Duodenal mucosa (tissue), 2 donors: ENCODE data around the gene CDK4.
A peak's percentile ranks its signal among the peaks of the same experiment; 100 is the strongest.

ENCODE experiments used
- H3K27ac ChIP-seq: one replicate; pipeline ENCODE4 v1.7.0; 2013; ENCODE audit warnings: low read depth, low read length
- H3K27me3 ChIP-seq, 2 donors: one replicate each; pipeline ENCODE4 v1.7.0; 2013; ENCODE audit warnings: low read length in 2 of 2, control low read depth in 1 of 2; ENCODE audit not compliant: insufficient read depth in 2 of 2, control insufficient read depth in 1 of 2
- H3K36me3 ChIP-seq, 2 donors: one replicate each; pipeline ENCODE4 v1.7.0; 2013; ENCODE audit warnings: low read length in 2 of 2, control low read depth in 1 of 2; ENCODE audit not compliant: insufficient read depth in 2 of 2, control insufficient read depth in 1 of 2
- H3K4me1 ChIP-seq, 2 donors: one replicate each; pipeline ENCODE4 v1.7.0; 2013; ENCODE audit warnings: low read length in 2 of 2, control low read depth in 1 of 2; ENCODE audit not compliant: insufficient read depth in 2 of 2, control insufficient read depth in 1 of 2
- H3K4me3 ChIP-seq, 2 donors: one replicate each; pipeline ENCODE4 v1.7.0; 2013; ENCODE audit warnings: low read length in 2 of 2, low read depth in 1 of 2
- H3K9ac ChIP-seq, 2 donors: one replicate each; pipeline ENCODE4 v1.7.0; 2013; ENCODE audit warnings: low read length in 2 of 2, low read depth in 1 of 2
- H3K9me3 ChIP-seq, 2 donors: one replicate each; pipeline ENCODE4 v1.7.0; 2013; ENCODE audit warnings: low read length in 2 of 2, control low read depth in 1 of 2; ENCODE audit not compliant: control insufficient read depth in 1 of 2

Gene CDK4

GRCh38 chr12:57772429-57773322, 20.6 kb upstream of the CDK4 start, which contains the start of gene EEF1AKMT3:
EEF1AKMT3 (plus strand) TSS chr12:57772614; CDS start chr12:57772725, 111 bp downstream.
- Histone ChIP-seq H3K27me3 (no peaks in the 10 kb centered on the region), H3K9me3 (no peaks in the 10 kb centered on the region), H3K9ac (peak within 1 kb of the TSS; percentile 84 to 98), H3K4me3 (peak within 1 kb of the TSS; percentile 94 to 97), H3K27ac (peak within 1 kb of the TSS; percentile 96), H3K4me1 (peaks cover 12 to 17% of the 10 kb centered on the region in 2 donors), H3K36me3 (peaks cover 5 to 19% of the 10 kb centered on the region in 2 donors)

DNA sequence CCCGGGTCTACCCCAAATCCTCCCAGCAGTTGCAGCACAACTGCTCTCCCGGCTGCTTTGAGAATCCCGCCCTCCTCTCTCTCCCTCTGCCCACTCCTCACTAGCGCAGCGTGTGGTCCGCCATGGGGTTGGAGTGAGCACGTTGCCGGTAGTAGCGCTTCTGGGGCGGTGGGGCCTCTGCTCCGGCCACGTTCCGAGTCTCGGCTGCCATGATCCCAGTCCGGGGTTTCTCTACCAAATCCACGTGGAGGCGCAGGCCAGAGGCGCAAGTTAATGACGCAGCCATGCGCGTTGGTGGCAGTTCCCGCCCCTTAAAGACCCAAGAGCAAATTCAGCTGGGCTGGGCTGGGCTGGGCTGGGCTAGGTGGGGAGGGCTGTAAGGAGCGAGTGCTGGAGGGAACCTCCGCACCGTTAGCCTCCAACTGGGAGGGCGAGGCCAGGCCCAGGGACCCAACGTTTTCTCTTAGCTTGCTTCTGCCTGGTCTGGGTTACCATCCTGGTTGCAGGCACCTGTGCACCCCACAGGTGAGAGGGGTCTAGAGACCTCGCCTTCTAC, 19.8 kb upstream of the CDK4 start, which contains the start of gene METTL1:
METTL1 (minus strand) TSS at position 233 of the 556 bp plus-strand sequence; CDS start at position 211, 22 bp downstream.
- Histone ChIP-seq H3K27ac (peak within 1 kb of the TSS; percentile 96), H3K9me3 (no peaks in the 10 kb centered on the region), H3K4me3 (peak within 1 kb of the TSS; percentile 94 to 97), H3K36me3 (peaks cover 5 to 19% of the 10 kb centered on the region in 2 donors), H3K9ac (peak within 1 kb of the TSS; percentile 84 to 98), H3K27me3 (peaks cover 4 to 5% of the 10 kb centered on the region in 2 donors), H3K4me1 (peaks cover 14 to 19% of the 10 kb centered on the region in 2 donors)

- H3K4me3 ChIP-seq = peak overlapping the region; percentile 94 to 97
- peaks cover 5 to 19% of the 10 kb centered on the region in 2 donors for H3K36me3 ChIP-seq
- H3K9me3 ChIP-seq = no peaks in the 10 kb centered on the region
- peak overlapping the region; percentile 84 to 85 for H3K9ac ChIP-seq
- peaks cover 8 to 10% of the 10 kb centered on the region in 2 donors for H3K27me3 ChIP-seq
- peaks cover 20 to 25% of the 10 kb centered on the region in 2 donors for H3K4me1 ChIP-seq
- peak overlapping the region; percentile 96 for H3K27ac ChIP-seq
Measured at GRCh38 chr12:57771236-57771872, 19.2 kb upstream of the CDK4 start.

- H3K4me1 ChIP-seq = peaks cover 26 to 31% of the 10 kb centered on the region in 2 donors
- no peak overlapping the region for H3K9ac ChIP-seq
- H3K27me3 ChIP-seq = peaks cover 14 to 15% of the 10 kb centered on the region in 2 donors
- H3K36me3 ChIP-seq = peaks cover 5 to 19% of the 10 kb centered on the region in 2 donors
- H3K9me3 ChIP-seq = no peaks in the 10 kb centered on the region
- peak overlapping the region in 1 of 2 donors; percentile 97 for H3K4me3 ChIP-seq
- H3K27ac ChIP-seq = no peak overlapping the region
Measured at GRCh38 chr12:57770734-57771133, 18.6 kb upstream of the CDK4 start.

DNA sequence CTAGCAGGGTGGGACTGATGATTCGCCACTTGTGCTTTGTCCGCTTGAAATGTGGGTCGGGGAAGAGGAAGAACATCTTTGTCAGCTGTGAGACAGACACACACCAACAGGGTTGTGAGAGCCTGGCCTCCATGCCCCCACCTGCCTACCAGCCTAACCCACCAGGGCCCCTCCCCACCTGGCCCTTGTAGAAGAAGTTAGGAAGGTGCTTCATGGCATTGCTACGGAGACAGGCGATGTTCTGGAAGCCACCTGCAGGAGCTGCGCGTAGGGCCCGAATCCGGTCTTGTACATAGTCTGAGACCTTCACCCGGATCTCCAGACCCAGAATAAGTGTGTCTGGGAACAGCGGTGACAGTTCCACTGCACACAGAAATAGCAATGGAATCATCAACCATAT, 17.5 kb upstream of the CDK4 start:
- H3K27me3 ChIP-seq = peaks cover 24 to 25% of the 10 kb centered on the region in 2 donors
- H3K27ac ChIP-seq = no peak overlapping the region
- peaks cover 30 to 42% of the 10 kb centered on the region in 2 donors for H3K4me1 ChIP-seq
- H3K9me3 ChIP-seq = no peaks in the 10 kb centered on the region
- no peak overlapping the region for H3K4me3 ChIP-seq
- H3K9ac ChIP-seq = no peak overlapping the region
- peaks cover 5 to 19% of the 10 kb centered on the region in 2 donors for H3K36me3 ChIP-seq

DNA sequence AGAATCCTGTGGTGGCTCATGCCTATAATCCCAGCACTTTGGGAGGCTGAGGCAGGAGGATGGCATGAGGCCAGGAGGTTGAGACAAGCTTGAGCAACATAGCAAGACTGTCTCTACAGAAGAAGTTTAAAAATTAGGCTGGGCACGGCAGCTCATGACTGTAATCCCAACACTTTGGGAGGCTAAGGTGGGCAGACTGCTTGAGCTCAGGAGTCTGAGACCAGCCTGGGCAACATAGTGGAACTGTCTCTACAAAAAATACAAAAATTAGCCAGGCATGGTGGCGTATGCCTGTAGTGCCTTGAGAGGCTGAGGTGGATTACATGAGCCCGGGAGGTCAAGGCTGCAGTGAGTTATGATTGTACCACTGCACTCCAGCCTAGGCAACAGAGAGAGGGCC, 15.8 kb upstream of the CDK4 start:
- no peak overlapping the region for H3K4me3 ChIP-seq
- H3K27ac ChIP-seq = no peak overlapping the region

GRCh38 chr12:57767305-57767698, 15.2 kb upstream of the CDK4 start:
- Histone ChIP-seq H3K9ac (no peak overlapping the region), H3K36me3 (peaks cover 5 to 19% of the 10 kb centered on the region in 2 donors), H3K4me3 (peak overlapping the region in 1 of 2 donors; percentile 77), H3K27ac (no peak overlapping the region), H3K9me3 (no peaks in the 10 kb centered on the region), H3K27me3 (peaks cover 25 to 33% of the 10 kb centered on the region in 2 donors), H3K4me1 (peaks cover 30 to 41% of the 10 kb centered on the region in 2 donors)

More for the DNA sequence above, 15.8 kb upstream of the CDK4 start:
- Histone ChIP-seq H3K36me3 (peaks cover 5 to 19% of the 10 kb centered on the region in 2 donors), H3K9ac (no peak overlapping the region), H3K4me1 (peaks cover 30 to 43% of the 10 kb centered on the region in 2 donors), H3K27me3 (peaks cover 25 to 33% of the 10 kb centered on the region in 2 donors), H3K9me3 (no peaks in the 10 kb centered on the region)

DNA sequence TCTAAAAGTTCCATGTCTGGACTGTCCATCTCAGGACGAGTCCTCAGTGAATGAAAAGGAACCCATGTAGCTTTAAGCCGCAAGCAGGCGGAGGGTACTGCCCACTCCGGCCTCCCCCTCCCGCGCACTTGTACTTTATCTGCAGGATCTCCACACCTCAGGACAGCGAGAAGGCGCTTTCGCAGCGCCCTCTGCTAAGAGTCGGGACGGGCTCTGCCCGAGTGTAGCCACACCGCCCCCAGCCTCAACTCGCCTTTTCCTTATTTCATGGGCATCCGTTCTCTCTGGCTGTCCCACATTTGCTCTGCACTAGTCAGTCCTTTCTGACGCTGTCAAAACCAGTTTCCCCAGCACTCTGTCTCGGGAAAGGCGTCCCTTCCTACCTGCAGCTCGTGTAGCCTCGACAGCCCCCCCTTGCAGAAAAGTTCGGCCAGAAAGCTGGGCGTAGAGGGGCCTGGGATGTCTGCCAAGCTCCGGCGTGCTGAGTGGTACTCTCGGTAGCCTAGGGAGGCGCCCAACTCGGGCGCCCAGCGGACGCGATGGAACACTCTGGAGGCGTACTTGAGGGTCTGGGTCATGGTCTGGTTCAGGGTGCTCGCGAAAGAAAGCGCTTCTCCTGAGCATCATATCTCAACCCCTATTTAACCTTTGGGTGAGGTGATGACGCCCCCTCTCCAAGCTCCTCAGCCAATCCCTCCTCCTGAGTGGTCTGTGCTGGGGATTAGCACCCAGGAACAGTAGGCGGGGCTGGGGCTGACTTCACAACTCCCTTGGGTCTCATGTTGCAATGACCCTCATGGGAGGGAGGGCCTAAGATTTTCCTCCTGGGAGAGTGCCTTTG, 14.6 kb upstream of the CDK4 start, which contains the start of gene CYP27B1:
CYP27B1 (minus strand) TSS at position 615 of the 841 bp plus-strand sequence; CDS start at position 578, 37 bp downstream.
- H3K27ac ChIP-seq = no peak within 1 kb of the TSS
- peaks cover 30 to 40% of the 10 kb centered on the region in 2 donors for H3K4me1 ChIP-seq
- peak within 1 kb of the TSS; percentile 77 to 83 for H3K4me3 ChIP-seq
- H3K27me3 ChIP-seq = peaks cover 25 to 33% of the 10 kb centered on the region in 2 donors
- H3K9me3 ChIP-seq = no peaks in the 10 kb centered on the region
- peaks cover 5 to 19% of the 10 kb centered on the region in 2 donors for H3K36me3 ChIP-seq
- H3K9ac ChIP-seq = peak within 1 kb of the TSS in 1 of 2 donors; percentile 32
